ENCODE data around the gene NQO2. TPM values are rescaled to one million over a fixed set of nuclear protein-coding genes. Genes with fewer than 3 reads are reported as not detected.
A peak's percentile ranks its signal among the peaks of the same experiment; 100 is the strongest.

NQO2 gene
- total and polyA plus RNA-seq, 7 experiments from 2014 or later, result 8.1 to 52.0 (median 26.2) TPM

DNA sequence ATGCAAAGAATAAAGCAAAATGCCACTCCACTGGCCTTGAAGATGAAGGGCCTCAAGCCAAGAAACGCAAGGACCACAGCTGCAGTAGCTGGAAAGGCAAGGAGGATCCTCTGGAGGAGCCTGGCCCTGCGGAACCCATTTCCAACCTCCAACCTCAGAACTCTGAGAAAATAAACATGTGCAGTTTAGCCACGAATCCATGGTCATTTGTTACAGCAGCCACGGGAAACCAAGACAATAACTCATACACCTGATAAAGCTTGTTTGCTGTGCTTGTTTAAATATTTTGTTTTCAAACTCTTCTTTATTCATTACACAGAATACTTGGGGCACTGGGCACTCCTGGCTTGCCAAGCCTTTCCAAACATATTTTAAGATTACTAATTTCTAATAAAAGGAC lies 38.8 kb upstream of the NQO2 start:
- Mint-ChIP-seq H3K27me3 (peaks cover 0 to 7% (median 0%) of the 10 kb centered on the region in 5 donors), H3K9me3 (peaks cover 0 to 1% (median 0%) of the 10 kb centered on the region in 11 donors), H3K4me1 (peaks cover 3 to 69% (median 45%) of the 10 kb centered on the region in 7 donors), H3K27ac (peak overlapping the region in 2 of 9 donors; percentile 14 to 49), H3K36me3 (peaks cover 0 to 8% (median 0%) of the 10 kb centered on the region in 5 donors), H3K4me3 (no peak overlapping the region)
- peaks cover 0 to 14% of the 10 kb centered on the region in 2 donors for H3K4me1 ChIP-seq (ENCODE audit: control insufficient read depth in 2 of 2, insufficient read depth in 2 of 2, low read length in 2 of 2)
- H3K4me3 ChIP-seq (ENCODE audit: low read length), result no peak overlapping the region
- no peak for ATAC-seq
- no peaks in the 10 kb centered on the region for H3K27me3 ChIP-seq (ENCODE audit: control insufficient read depth in 2 of 2, insufficient read depth in 2 of 2, low read length in 2 of 2)
- H3K27ac ChIP-seq (ENCODE audit: low read depth, low read length), result no peak overlapping the region
- DNase-seq, result no peak
- H3K36me3 ChIP-seq (ENCODE audit: control insufficient read depth in 2 of 3, insufficient read depth in 3 of 3, low read length in 3 of 3), result no peaks in the 10 kb centered on the region
- ChIA-PET POLR2A (interaction anchor here (1.4 to 2.0 kb wide), 2 partner anchors 11 to 28 kb away, joined by 4 to 8 read pairs; no protein-coding TSS in a partner anchor), CTCF (interaction anchor here (1.2 kb wide), 1 partner anchor 28 kb away, joined by 5 read pairs; no protein-coding TSS in a partner anchor)
- intact Hi-C loops (cut with micrococcal nuclease), result no loop called here
- H3K9me3 ChIP-seq (ENCODE audit: control insufficient read depth in 2 of 3, low read length in 3 of 3), result no peaks in the 10 kb centered on the region

DNA sequence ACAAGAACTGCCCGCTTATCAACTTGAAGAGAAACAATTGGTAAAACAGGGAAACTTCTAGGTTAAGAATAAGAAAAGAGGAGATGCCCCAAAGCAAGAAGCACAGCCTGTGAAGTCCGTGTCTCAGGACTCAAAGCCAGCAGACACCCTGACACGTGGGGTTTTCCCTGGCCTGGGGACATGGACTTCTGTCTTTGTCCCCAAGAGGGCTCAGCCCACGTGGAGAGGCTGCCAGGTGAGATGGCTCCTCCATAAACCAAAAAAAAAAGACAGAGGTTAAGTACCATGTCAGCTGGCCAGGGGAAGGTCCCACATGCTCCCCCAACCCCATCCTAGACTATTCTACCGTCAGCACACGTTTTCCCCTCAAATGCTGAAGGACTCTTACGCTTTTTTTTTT lies 38.2 kb upstream of the NQO2 start:
- Histone ChIP-seq H3K27ac (ENCODE audit: low read depth, low read length) (no peak overlapping the region), H3K4me1 (ENCODE audit: control insufficient read depth in 2 of 2, insufficient read depth in 2 of 2, low read length in 2 of 2) (peaks cover 0 to 14% of the 10 kb centered on the region in 2 donors), H3K4me3 (ENCODE audit: low read length) (no peak overlapping the region), H3K9me3 (ENCODE audit: control insufficient read depth in 2 of 3, low read length in 3 of 3) (no peaks in the 10 kb centered on the region), H3K36me3 (ENCODE audit: control insufficient read depth in 2 of 3, insufficient read depth in 3 of 3, low read length in 3 of 3) (no peaks in the 10 kb centered on the region), H3K27me3 (ENCODE audit: control insufficient read depth in 2 of 2, insufficient read depth in 2 of 2, low read length in 2 of 2) (no peaks in the 10 kb centered on the region)
- Mint-ChIP-seq H3K4me1 (peaks cover 3 to 75% (median 51%) of the 10 kb centered on the region in 7 donors), H3K36me3 (peaks cover 0 to 4% (median 0%) of the 10 kb centered on the region in 5 donors), H3K4me3 (no peak overlapping the region), H3K27me3 (peaks cover 0 to 7% (median 0%) of the 10 kb centered on the region in 5 donors), H3K9me3 (peaks cover 0 to 1% (median 0%) of the 10 kb centered on the region in 11 donors), H3K27ac (peak overlapping the region in 1 of 9 donors; percentile 53)
- intact Hi-C loops (cut with micrococcal nuclease), result no loop called here
- CTCF ChIA-PET, result no interaction called here
- DNase-seq (no peak), ATAC-seq (no peak)
- POLR2A ChIA-PET, result interaction anchor here (1.4 kb wide), 1 partner anchor 27 kb away, joined by 4 read pairs; no protein-coding TSS in a partner anchor

GRCh38 chr6:2962004-2962403 lies 37.7 kb upstream of the NQO2 start:
- ChIA-PET POLR2A (interaction anchor here (0.5 to 1.6 kb wide), 6 partner anchors 11 to 195 kb away, joined by 3 read pairs; no protein-coding TSS in a partner anchor), CTCF (no interaction called here)
- H3K27ac ChIP-seq (ENCODE audit: low read depth, low read length), result no peak overlapping the region

GRCh38 chr6:2962636-2963035 lies 37.1 kb upstream of the NQO2 start:
- peaks cover 0 to 11% of the 10 kb centered on the region in 2 donors for H3K4me1 ChIP-seq (ENCODE audit: control insufficient read depth in 2 of 2, insufficient read depth in 2 of 2, low read length in 2 of 2)
- ChIA-PET POLR2A (interaction anchor here (0.5 to 1.6 kb wide), 7 partner anchors 10 to 196 kb away, joined by 3 read pairs; no protein-coding TSS in a partner anchor), CTCF (no interaction called here)
- no peaks in the 10 kb centered on the region for H3K36me3 ChIP-seq (ENCODE audit: control insufficient read depth in 2 of 3, insufficient read depth in 3 of 3, low read length in 3 of 3)
- no peak overlapping the region for H3K4me3 ChIP-seq (ENCODE audit: low read length)
- DNase-seq, result no peak
- no peak overlapping the region for H3K27ac ChIP-seq (ENCODE audit: low read depth, low read length)
- no peak overlapping the region for H3K4me3 Mint-ChIP-seq
- peaks cover 0 to 3% (median 0%) of the 10 kb centered on the region in 5 donors for H3K36me3 Mint-ChIP-seq
- intact Hi-C loops (cut with micrococcal nuclease), result no loop called here
- H3K9me3 ChIP-seq (ENCODE audit: control insufficient read depth in 2 of 3, low read length in 3 of 3), result no peaks in the 10 kb centered on the region
- H3K9me3 Mint-ChIP-seq, result peaks cover 0 to 1% (median 0%) of the 10 kb centered on the region in 11 donors
- peaks cover 0 to 12% (median 0%) of the 10 kb centered on the region in 5 donors for H3K27me3 Mint-ChIP-seq
- ATAC-seq, result no peak
- peaks cover 5 to 80% (median 55%) of the 10 kb centered on the region in 7 donors for H3K4me1 Mint-ChIP-seq
- no peaks in the 10 kb centered on the region for H3K27me3 ChIP-seq (ENCODE audit: control insufficient read depth in 2 of 2, insufficient read depth in 2 of 2, low read length in 2 of 2)
- H3K27ac Mint-ChIP-seq, result peak overlapping the region in 2 of 9 donors; percentile 39 to 56

More at GRCh38 chr6:2962004-2962403, 37.7 kb upstream of the NQO2 start:
- ATAC-seq (no peak), DNase-seq (no peak)
- Mint-ChIP-seq H3K9me3 (peaks cover 0 to 1% (median 0%) of the 10 kb centered on the region in 11 donors), H3K4me1 (peaks cover 3 to 80% (median 54%) of the 10 kb centered on the region in 7 donors), H3K36me3 (peaks cover 0 to 3% (median 0%) of the 10 kb centered on the region in 5 donors), H3K27me3 (peaks cover 0 to 7% (median 0%) of the 10 kb centered on the region in 5 donors), H3K27ac (peak overlapping the region in 3 of 9 donors; percentile 41 to 56 (median 53)), H3K4me3 (no peak overlapping the region)
- Histone ChIP-seq H3K36me3 (ENCODE audit: control insufficient read depth in 2 of 3, insufficient read depth in 3 of 3, low read length in 3 of 3) (no peaks in the 10 kb centered on the region), H3K4me1 (ENCODE audit: control insufficient read depth in 2 of 2, insufficient read depth in 2 of 2, low read length in 2 of 2) (peaks cover 0 to 14% of the 10 kb centered on the region in 2 donors), H3K4me3 (ENCODE audit: low read length) (no peak overlapping the region), H3K9me3 (ENCODE audit: control insufficient read depth in 2 of 3, low read length in 3 of 3) (no peaks in the 10 kb centered on the region), H3K27me3 (ENCODE audit: control insufficient read depth in 2 of 2, insufficient read depth in 2 of 2, low read length in 2 of 2) (no peaks in the 10 kb centered on the region)
- intact Hi-C loops (cut with micrococcal nuclease), result no loop called here

- POLR2A ChIA-PET, result interaction anchor here (0.7 to 0.8 kb wide), 2 partner anchors 21 to 22 kb away, joined by 3 to 4 read pairs; no protein-coding TSS in a partner anchor
- H3K27ac Mint-ChIP-seq, result peak overlapping the region in 2 of 9 donors; percentile 0 to 17
- peaks cover 0 to 1% (median 0%) of the 10 kb centered on the region in 11 donors for H3K9me3 Mint-ChIP-seq
These were observed 35.9 kb upstream of the NQO2 start for GRCh38 chr6:2963756-2964155.

GRCh38 chr6:2964793-2965505 lies 34.7 kb upstream of the NQO2 start:
- Mint-ChIP-seq H3K27me3 (peaks cover 0 to 28% (median 0%) of the 10 kb centered on the region in 5 donors), H3K4me1 (peaks cover 7 to 81% (median 61%) of the 10 kb centered on the region in 7 donors), H3K4me3 (no peak overlapping the region), H3K9me3 (peaks cover 0 to 1% (median 0%) of the 10 kb centered on the region in 11 donors), H3K27ac (no peak overlapping the region), H3K36me3 (peaks cover 0 to 3% (median 0%) of the 10 kb centered on the region in 5 donors)
- no peaks in the 10 kb centered on the region for H3K9me3 ChIP-seq (ENCODE audit: control insufficient read depth in 2 of 3, low read length in 3 of 3)
- H3K27me3 ChIP-seq (ENCODE audit: control insufficient read depth in 2 of 2, insufficient read depth in 2 of 2, low read length in 2 of 2), result no peaks in the 10 kb centered on the region
- ChIA-PET POLR2A (interaction anchor here (1.1 to 2.2 kb wide), 4 partner anchors 10 to 117 kb away, joined by 3 to 16 read pairs (median 4); no protein-coding TSS in a partner anchor), CTCF (no interaction called here)
- ATAC-seq (no peak), DNase-seq (no peak)
- no peak overlapping the region for H3K4me3 ChIP-seq (ENCODE audit: low read length)
- H3K4me1 ChIP-seq (ENCODE audit: control insufficient read depth in 2 of 2, insufficient read depth in 2 of 2, low read length in 2 of 2), result peaks cover 0 to 3% of the 10 kb centered on the region in 2 donors
- no peaks in the 10 kb centered on the region for H3K36me3 ChIP-seq (ENCODE audit: control insufficient read depth in 2 of 3, insufficient read depth in 3 of 3, low read length in 3 of 3)
- no peak overlapping the region for H3K27ac ChIP-seq (ENCODE audit: low read depth, low read length)
- intact Hi-C loops (cut with micrococcal nuclease), result no loop called here

More at GRCh38 chr6:2963756-2964155, 35.9 kb upstream of the NQO2 start:
- no peaks in the 10 kb centered on the region for H3K9me3 ChIP-seq (ENCODE audit: control insufficient read depth in 2 of 3, low read length in 3 of 3)
- DNase-seq (no peak), ATAC-seq (no peak)
- H3K36me3 ChIP-seq (ENCODE audit: control insufficient read depth in 2 of 3, insufficient read depth in 3 of 3, low read length in 3 of 3), result no peaks in the 10 kb centered on the region
- H3K27ac ChIP-seq (ENCODE audit: low read depth, low read length), result no peak overlapping the region
- Mint-ChIP-seq H3K36me3 (peaks cover 0 to 3% (median 0%) of the 10 kb centered on the region in 5 donors), H3K4me1 (peaks cover 3 to 79% (median 54%) of the 10 kb centered on the region in 7 donors), H3K27me3 (peaks cover 0 to 21% (median 0%) of the 10 kb centered on the region in 5 donors), H3K4me3 (no peak overlapping the region)
- peaks cover 0 to under 1% of the 10 kb centered on the region in 2 donors for H3K4me1 ChIP-seq (ENCODE audit: control insufficient read depth in 2 of 2, insufficient read depth in 2 of 2, low read length in 2 of 2)
- CTCF ChIA-PET, result no interaction called here
- no peak overlapping the region for H3K4me3 ChIP-seq (ENCODE audit: low read length)
- H3K27me3 ChIP-seq (ENCODE audit: control insufficient read depth in 2 of 2, insufficient read depth in 2 of 2, low read length in 2 of 2), result no peaks in the 10 kb centered on the region
- intact Hi-C loops (cut with micrococcal nuclease), result no loop called here
